HepG2 (cell line): ENCODE data around the gene IGLL1. TPM values are rescaled to one million over a fixed set of nuclear protein-coding genes. Genes with fewer than 3 reads are reported as not detected.

Experiments
- ATAC-seq: fragments of 200-7000 bp; cut with Tn5 transposase; 3 replicates; pipeline ENCODE4 v1.9.1; 2020; ENCODE audit warnings: mild to moderate bottlenecking, moderate library complexity
- BruUV-seq: library from RNA; stranded (reverse); fragments of 400-500 nt; replicated peaks from 2 replicates; lab custom pipeline; 2021; lab: Mats Ljungman, UMichigan
- CTCF ChIA-PET: fragments of 300-600 bp; formaldehyde crosslinking; extraction: SDS; loops from one replicate; lab custom pipeline; 2021; ENCODE audit warnings: low total read pairs, inconsistent platforms, low intra/inter-chr PET ratio; lab: Yijun Ruan, JAX
- POLR2A ChIA-PET: fragments of 350-600 bp; sonication (Branson Sonifier 250); formaldehyde crosslinking; loops from one replicate; lab custom pipeline; 2020; ENCODE audit warnings: antibody characterized with exemption, inconsistent platforms; lab: Yijun Ruan, JAX
- DNase-seq: peaks from one replicate; pipeline ENCODE4 v3.0.0-alpha.2; 2015; ENCODE audit warnings: low spot score
- FAIRE-seq: peaks from 3 replicates; lab custom pipeline; 2011; peaks lifted over from hg19 to GRCh38; lab: Jason Lieb, UNC
- H2AFZ ChIP-seq: one replicate; pipeline ENCODE4 v1.6.1; 2011; ENCODE audit warnings: low read length, inconsistent platforms
- H3K27ac ChIP-seq: fragments of 300-600 bp; 3 replicates; pipeline ENCODE4 v1.8.0; 2011; ENCODE audit warnings: mixed run types, mild to moderate bottlenecking, mixed read lengths, low read length, inconsistent platforms; ENCODE audit not compliant: insufficient read depth; ENCODE audit errors: extremely low read length
- H3K27me3 ChIP-seq, 2 experiments: fragments of 200-600 bp in 1 of 2; 2 replicates in 1 of 2; 3 replicates in 1 of 2; pipeline versions ENCODE4 v1.6.0 to v1.8.0; 2011; ENCODE audit warnings: low read length in 2 of 2, mild to moderate bottlenecking in 2 of 2, moderate library complexity in 2 of 2, inconsistent platforms in 1 of 2; ENCODE audit not compliant: insufficient read depth in 2 of 2, control insufficient read depth in 1 of 2
- H3K36me3 ChIP-seq, 2 experiments: fragments of 200-600 bp in 1 of 2; replicated peaks in 1 of 2; 2 replicates in 1 of 2; 3 replicates in 1 of 2; pipeline versions ENCODE4 v1.5.1 to v1.8.0; 2011; ENCODE audit warnings: low read length in 2 of 2, inconsistent platforms in 1 of 2; ENCODE audit not compliant: insufficient read depth in 2 of 2, control insufficient read depth in 1 of 2
- H3K4me1 ChIP-seq: 2 replicates; pipeline ENCODE4 v1.5.1; 2012; ENCODE audit warnings: low read length, inconsistent platforms; ENCODE audit not compliant: insufficient read depth
- H3K4me2 ChIP-seq: 2 replicates; pipeline ENCODE4 v1.6.0; 2011; ENCODE audit warnings: low read depth, low read length, inconsistent platforms
- H3K4me3 ChIP-seq, 3 experiments: fragments of 200-600 bp in 1 of 3; sonication (generic), shearing (Covaris generic) in 1 of 3; replicated peaks in 1 of 3; 2 replicates each; pipeline ENCODE4 v1.5.1; 2011 to 2016; ENCODE audit warnings: low read length in 3 of 3, inconsistent platforms in 2 of 3, low read depth in 2 of 3, mild to moderate bottlenecking in 2 of 3, control low read depth in 1 of 3, mixed read lengths in 1 of 3; ENCODE audit not compliant: insufficient read depth in 1 of 3
- H3K79me2 ChIP-seq: one replicate; pipeline ENCODE4 v1.6.1; 2011; ENCODE audit warnings: low read length, inconsistent platforms; ENCODE audit not compliant: insufficient read depth
- H3K9ac ChIP-seq: 2 replicates; pipeline ENCODE4 v1.6.0; 2011; ENCODE audit warnings: mild to moderate bottlenecking, low read depth, low read length, inconsistent platforms; ENCODE audit not compliant: insufficient read depth
- H3K9me3 ChIP-seq: 2 replicates; pipeline ENCODE4 v1.5.1; 2012; ENCODE audit warnings: mild to moderate bottlenecking, low read length
- H4K20me1 ChIP-seq: 2 replicates; pipeline ENCODE4 v1.6.0; 2011; ENCODE audit warnings: inconsistent platforms, mild to moderate bottlenecking, low read length, moderate library complexity; ENCODE audit not compliant: insufficient read depth
- CBX2 ChIP-seq, 2 experiments: fragments of 200-600 bp in 1 of 2; sonication (generic); formaldehyde crosslinking in 1 of 2; IDR thresholded peaks; 2 replicates each; pipeline versions ENCODE4 v1.7.0 to v1.8.1; 2018 to 2022; ENCODE audit warnings: low read depth in 2 of 2, low read length in 1 of 2, mild to moderate bottlenecking in 1 of 2, missing genetic modification reagents in 1 of 2
- DR1 ChIP-seq: sonication (generic); formaldehyde crosslinking; IDR thresholded peaks from 2 replicates; pipeline ENCODE4 v1.8.0; 2021; ENCODE audit warnings: mild to moderate bottlenecking, missing genetic modification reagents, inconsistent platforms
- ERF ChIP-seq: IDR thresholded peaks from 2 replicates; pipeline ENCODE4 v1.6.1; 2018; ENCODE audit warnings: missing biosample characterization, missing genetic modification reagents
- EZH2 ChIP-seq: conservative IDR thresholded peaks from 2 replicates; pipeline ENCODE4 v1.6.1; 2012; ENCODE audit warnings: mild to moderate bottlenecking, low read depth, low read length, moderate library complexity
- HMGA1 ChIP-seq: sonication (generic); formaldehyde crosslinking; conservative IDR thresholded peaks from 2 replicates; pipeline ENCODE4 v1.4.0; 2020; ENCODE audit warnings: missing genetic modification reagents
- HNF4A ChIP-seq: sonication (generic); formaldehyde crosslinking; IDR thresholded peaks from 2 replicates; pipeline ENCODE4 v1.4.0; 2020; ENCODE audit warnings: missing genetic modification reagents
- KMT2A ChIP-seq: sonication (generic); formaldehyde crosslinking; IDR thresholded peaks from 2 replicates; pipeline ENCODE4 v1.4.0; 2020; ENCODE audit warnings: missing genetic modification reagents
- LRRFIP1 ChIP-seq: sonication (generic); formaldehyde crosslinking; conservative IDR thresholded peaks from 2 replicates; pipeline ENCODE4 v1.4.0; 2020; ENCODE audit warnings: missing genetic modification reagents
- MAFG ChIP-seq: sonication (generic); formaldehyde crosslinking; IDR thresholded peaks from 2 replicates; pipeline ENCODE4 v1.5.1; 2020; ENCODE audit warnings: mild to moderate bottlenecking, missing genetic modification reagents
- MEF2D ChIP-seq: sonication (generic); formaldehyde crosslinking; IDR thresholded peaks from 2 replicates; pipeline ENCODE4 v1.5.1; 2020; ENCODE audit warnings: mild to moderate bottlenecking, missing genetic modification reagents
- NCOA2 ChIP-seq: sonication (generic); formaldehyde crosslinking; IDR thresholded peaks from 2 replicates; pipeline ENCODE4 v1.8.0; 2022; ENCODE audit warnings: inconsistent platforms
- RBFOX2 ChIP-seq: fragments of 200-400 bp; formaldehyde crosslinking; IDR thresholded peaks from 2 replicates; pipeline ENCODE4 v1.6.1; 2017; ENCODE audit warnings: low read depth, mild to moderate bottlenecking, low read length
- RXRB ChIP-seq: IDR thresholded peaks from 2 replicates; pipeline ENCODE4 v1.6.1; 2016; ENCODE audit warnings: borderline replicate concordance, missing genetic modification reagents, missing compliant biosample characterization
- SAFB2 ChIP-seq: sonication (generic); formaldehyde crosslinking; IDR thresholded peaks from 2 replicates; pipeline ENCODE4 v1.5.1; 2020; ENCODE audit warnings: missing genetic modification reagents, low read depth, mild to moderate bottlenecking, borderline replicate concordance
- SIX1 ChIP-seq: sonication (generic); formaldehyde crosslinking; IDR thresholded peaks from 2 replicates; pipeline ENCODE4 v1.4.0; 2020; ENCODE audit warnings: missing genetic modification reagents, borderline replicate concordance
- SUZ12 ChIP-seq: fragments of 150-350 bp; IDR thresholded peaks from 2 replicates; pipeline ENCODE4 v1.6.1; 2014; ENCODE audit warnings: low read depth, low read length
- TCF12 ChIP-seq, 2 experiments: fragments of 450-650 bp in 1 of 2; sonication (generic) in 1 of 2; formaldehyde crosslinking in 1 of 2; IDR thresholded peaks; 2 replicates each; pipeline versions ENCODE4 v1.6.1 to v1.8.0; 2017 to 2022; ENCODE audit warnings: antibody characterized with exemption in 1 of 2, mild to moderate bottlenecking in 1 of 2, missing genetic modification reagents in 1 of 2, moderate library complexity in 1 of 2
- TOE1 ChIP-seq: sonication (generic); formaldehyde crosslinking; IDR thresholded peaks from 2 replicates; pipeline ENCODE4 v1.4.0; 2020; ENCODE audit warnings: mild to moderate bottlenecking, missing genetic modification reagents
- ZNF550 ChIP-seq: sonication (generic); formaldehyde crosslinking; IDR thresholded peaks from 2 replicates; pipeline ENCODE4 v1.4.0; 2020; ENCODE audit warnings: mild to moderate bottlenecking, missing genetic modification reagents, borderline replicate concordance
- WGBS: methylation state at CpG from one replicate; pipeline ENCODE4 v1.1.6; 2017; ENCODE audit warnings: low lambda C conversion rate; 5-methylcytosine and 5-hydroxymethylcytosine counted together
- in situ Hi-C: cut with HindIII; loops from 2 replicates; pipeline ENCODE4 v1.10.0; 2017; ENCODE audit warnings: low pct_unique_long_range_greater_than_20kb; ENCODE audit not compliant: extremely low pct_ligation_motif_present
- intact Hi-C: fragments of 100-400 bp; cut with micrococcal nuclease; formaldehyde crosslinking; loops from one replicate; pipeline ENCODE4 v1.10.0; 2022; ENCODE audit not compliant: unreplicated experiment
- polyA plus RNA-seq, 8 experiments: library from polyadenylated mRNA; depleted of rRNA in 3 of 8; stranded (reverse) in 7 of 8; unstranded in 1 of 8; fragments of >200 nt; fragmentation: Illumina TruSeq in 4 of 8; extraction: Trizol in 4 of 8; gene quantifications; 2 replicates each; pipeline versions ENCODE4 v1.2.1 to v1.2.3, GENCODE V29; 2011 to 2016; ENCODE audit warnings: low read depth in 4 of 8, missing spikeins in 1 of 8, mixed read lengths in 1 of 8; ENCODE audit not compliant: insufficient read depth in 1 of 8
- total RNA-seq, 5 experiments: library from RNA; depleted of rRNA; stranded (reverse); fragments of >200 nt; fragmentation: Illumina TruSeq; extraction: Trizol; gene quantifications; 2 replicates each; pipeline ENCODE4 v1.2.3, GENCODE V29; 2016; ENCODE audit warnings: low read depth in 1 of 5

The IGLL1 gene
- total and polyA plus RNA-seq, 2 of the 13 experiments (the other 11 are each of a cell fraction or from before 2014, with no cell fraction given): not detected

- in situ Hi-C loops (loop anchor here (25.0 kb wide), 1 partner anchor 391 kb away; no protein-coding TSS in a partner anchor), intact Hi-C loops (no loop called here)
- ATAC-seq (no peak), DNase-seq (no peak), FAIRE-seq (no peak)
- ChIA-PET POLR2A (no interaction called here), CTCF (no interaction called here)
- no peak overlapping the region for H3K4me2 ChIP-seq
- H3K4me3 ChIP-seq: no peak overlapping the region
- H3K9me3 ChIP-seq: no peaks in the 10 kb centered on the region
- WGBS: 58% methylated on average over 2 of the region's 5 CpGs
- H2AFZ ChIP-seq: no peak overlapping the region
- H4K20me1 ChIP-seq: no peaks in the 10 kb centered on the region
- H3K27me3 ChIP-seq: no peaks in the 10 kb centered on the region; a peak in 1 of 5 replicates
- no peak overlapping the region for H3K27ac ChIP-seq
- no peak overlapping the region for H3K9ac ChIP-seq
- BruUV-seq: no TSS peak
- no peak for TF ChIP-seq NCOA2 (CRISPR knock-in tag)
- no peak for TF ChIP-seq TOE1 (CRISPR knock-in tag)
- no peak for TF ChIP-seq ERF (CRISPR knock-in tag)
- TF ChIP-seq SIX1: no peak
- TF ChIP-seq MAFG (CRISPR knock-in tag): no peak
- H3K79me2 ChIP-seq: no peaks in the 10 kb centered on the region
- H3K36me3 ChIP-seq: no peaks in the 10 kb centered on the region
- no peaks in the 10 kb centered on the region for H3K4me1 ChIP-seq
Observed at GRCh38 chr22:23553438-23553837, 26.7 kb downstream of the IGLL1 start.

GRCh38 chr22:23552573-23552972, 27.5 kb downstream of the IGLL1 start:
- no TSS peak for BruUV-seq
- DNase-seq (no peak), FAIRE-seq (no peak), ATAC-seq (no peak)
- POLR2A ChIA-PET: no interaction called here
- no peaks in the 10 kb centered on the region for H4K20me1 ChIP-seq
- no peak overlapping the region for H3K4me3 ChIP-seq
- no peak overlapping the region for H3K4me2 ChIP-seq
- H3K27ac ChIP-seq: no peak overlapping the region
- CTCF ChIA-PET: no interaction called here
- peaks cover under 1% of the 10 kb centered on the region; the same call in 1 of the 2 replicates for H3K9me3 ChIP-seq
- H3K9ac ChIP-seq: no peak overlapping the region
- no peaks in the 10 kb centered on the region; a peak in 1 of 5 replicates for H3K27me3 ChIP-seq
- intact Hi-C loops: no loop called here
- H3K79me2 ChIP-seq: no peaks in the 10 kb centered on the region
- H2AFZ ChIP-seq: no peak overlapping the region
- no peaks in the 10 kb centered on the region for H3K4me1 ChIP-seq
- in situ Hi-C loops: loop anchor here (25.0 kb wide), 1 partner anchor 390 kb away; no protein-coding TSS in a partner anchor
- H3K36me3 ChIP-seq: no peaks in the 10 kb centered on the region
- no peak for TF ChIP-seq KMT2A (CRISPR knock-in tag)
- no peak for TF ChIP-seq TCF12 (IDR thresholded peaks at IDR 0.05)
- no peak for TF ChIP-seq TCF12 (CRISPR knock-in tag; IDR thresholded peaks at IDR 0.05)
- no peak for TF ChIP-seq RBFOX2
- TF ChIP-seq EZH2: no peak
- TF ChIP-seq CBX2 (IDR thresholded peaks at IDR 0.05; ENCODE audit: low read depth, low read length): no peak
- TF ChIP-seq CBX2 (CRISPR knock-in tag; IDR thresholded peaks at IDR 0.05; ENCODE audit: low read depth): no peak
- no peak for TF ChIP-seq ZNF550 (CRISPR knock-in tag)
- no peak for TF ChIP-seq LRRFIP1 (CRISPR knock-in tag)
- TF ChIP-seq MEF2D: no peak
- TF ChIP-seq HMGA1 (CRISPR knock-in tag): no peak
- no peak for TF ChIP-seq RXRB (CRISPR knock-in tag)
- no peak for TF ChIP-seq DR1 (CRISPR knock-in tag)
- TF ChIP-seq SAFB2 (CRISPR knock-in tag): no peak
- no peak for TF ChIP-seq SUZ12
- TF ChIP-seq HNF4A (CRISPR knock-in tag): no peak
